ENCODE data around the gene NUP210L.
"Not testable (repeated sequence)": the region's sequence is repeated elsewhere in the genome, so short reads cannot be mapped to it uniquely, and the experiment has no call there.

- TF ChIP-seq CTCF, POLR2A (IDR thresholded peaks at IDR 0.05): not testable (repeated sequence)
These were observed 175.8 kb downstream of the NUP210L start for GRCh38 chr1:153979091-153979490.
